ENCODE results near the gene EXOC4. TPM values are rescaled to one million over a fixed set of nuclear protein-coding genes. Genes with fewer than 3 reads are reported as not detected.

The EXOC4 gene
- total RNA-seq, 2 donors from 2014 or later: 106 to 115 TPM

GRCh38 chr7:133367561-133367960 is 114.7 kb downstream of the EXOC4 start:
- TF ChIP-seq CTCF (conservative IDR thresholded peaks at IDR 0.05): no peak
- H3K27me3 Mint-ChIP-seq (ENCODE audit: insufficient read depth): no peaks in the 10 kb centered on the region
- H3K9me3 Mint-ChIP-seq: no peaks in the 10 kb centered on the region

GRCh38 chr7:133369130-133369529 is 116.3 kb downstream of the EXOC4 start:
- WGBS, 2 experiments (ENCODE audit: insufficient coverage in 1 of 2, insufficient read length in 1 of 2): 95% methylated on average over 3 of the region's 3 CpGs; no CpG with 5 or more reads in 1 of the 2 experiments
- H3K9me3 Mint-ChIP-seq: no peaks in the 10 kb centered on the region
- H3K4me1 ChIP-seq (ENCODE audit: control insufficient read depth, insufficient read depth, low read length): peaks cover 4% of the 10 kb centered on the region

More at GRCh38 chr7:133367561-133367960, 114.7 kb downstream of the EXOC4 start:
- H3K9me3 ChIP-seq (ENCODE audit: control insufficient read depth, low read length): no peaks in the 10 kb centered on the region
- H3K36me3 ChIP-seq (ENCODE audit: control insufficient read depth, insufficient read depth, low read length): peaks cover 3% of the 10 kb centered on the region
- no peak overlapping the region for H3K4me3 ChIP-seq (ENCODE audit: low read length)
- H3K4me3 Mint-ChIP-seq: no peak overlapping the region
- H3K36me3 Mint-ChIP-seq (ENCODE audit: low read depth): no peaks in the 10 kb centered on the region
- no peak overlapping the region for H3K27ac ChIP-seq (ENCODE audit: low read depth, low read length)
- no peaks in the 10 kb centered on the region for H3K27me3 ChIP-seq (ENCODE audit: control insufficient read depth, insufficient read depth, low read length, poor library complexity, severe bottlenecking)
- H3K4me1 Mint-ChIP-seq: peaks cover 16% of the 10 kb centered on the region
- DNase-seq: no peak
- no peak overlapping the region for H3K9ac ChIP-seq (ENCODE audit: extremely low read depth, low read length, poor library complexity, severe bottlenecking)
- H3K27ac Mint-ChIP-seq: no peak overlapping the region
- H3K4me1 ChIP-seq (ENCODE audit: control insufficient read depth, insufficient read depth, low read length): peaks cover 4% of the 10 kb centered on the region
- 89 to 100% methylated on average over 3 of the region's 3 CpGs for WGBS, 2 experiments (ENCODE audit: insufficient coverage in 1 of 2, insufficient read length in 1 of 2)

GRCh38 chr7:133371616-133372015 is 118.7 kb downstream of the EXOC4 start:
- WGBS, 2 experiments (ENCODE audit: insufficient coverage in 1 of 2, insufficient read length in 1 of 2): 90 to 94% methylated on average over 2 to 4 of the region's 4 CpGs

More at GRCh38 chr7:133369130-133369529, 116.3 kb downstream of the EXOC4 start:
- H3K27ac ChIP-seq (ENCODE audit: low read depth, low read length): no peak overlapping the region
- H3K36me3 ChIP-seq (ENCODE audit: control insufficient read depth, insufficient read depth, low read length): no peaks in the 10 kb centered on the region
- H3K27ac Mint-ChIP-seq: no peak overlapping the region
- H3K27me3 ChIP-seq (ENCODE audit: control insufficient read depth, insufficient read depth, low read length, poor library complexity, severe bottlenecking): no peaks in the 10 kb centered on the region
- no peak overlapping the region for H3K4me3 Mint-ChIP-seq
- no peaks in the 10 kb centered on the region for H3K9me3 ChIP-seq (ENCODE audit: control insufficient read depth, low read length)
- DNase-seq: no peak
- peaks cover 16% of the 10 kb centered on the region for H3K4me1 Mint-ChIP-seq
- TF ChIP-seq CTCF (conservative IDR thresholded peaks at IDR 0.05): no peak
- no peak overlapping the region for H3K9ac ChIP-seq (ENCODE audit: extremely low read depth, low read length, poor library complexity, severe bottlenecking)
- no peaks in the 10 kb centered on the region for H3K27me3 Mint-ChIP-seq (ENCODE audit: insufficient read depth)
- no peaks in the 10 kb centered on the region for H3K36me3 Mint-ChIP-seq (ENCODE audit: low read depth)
- H3K4me3 ChIP-seq (ENCODE audit: low read length): no peak overlapping the region

More at GRCh38 chr7:133371616-133372015, 118.7 kb downstream of the EXOC4 start:
- no peaks in the 10 kb centered on the region for H3K9me3 Mint-ChIP-seq
- Histone ChIP-seq H3K4me3 (ENCODE audit: low read length) (no peak overlapping the region), H3K36me3 (ENCODE audit: control insufficient read depth, insufficient read depth, low read length) (peaks cover 7% of the 10 kb centered on the region), H3K4me1 (ENCODE audit: control insufficient read depth, insufficient read depth, low read length) (peaks cover 3% of the 10 kb centered on the region), H3K9me3 (ENCODE audit: control insufficient read depth, low read length) (no peaks in the 10 kb centered on the region), H3K27me3 (ENCODE audit: control insufficient read depth, insufficient read depth, low read length, poor library complexity, severe bottlenecking) (no peaks in the 10 kb centered on the region), H3K9ac (ENCODE audit: extremely low read depth, low read length, poor library complexity, severe bottlenecking) (no peak overlapping the region), H3K27ac (ENCODE audit: low read depth, low read length) (no peak overlapping the region)
- no peak overlapping the region for H3K27ac Mint-ChIP-seq
- H3K27me3 Mint-ChIP-seq (ENCODE audit: insufficient read depth): no peaks in the 10 kb centered on the region
- no peak overlapping the region for H3K4me3 Mint-ChIP-seq
- peaks cover 15% of the 10 kb centered on the region for H3K4me1 Mint-ChIP-seq
- H3K36me3 Mint-ChIP-seq (ENCODE audit: low read depth): peaks cover 13% of the 10 kb centered on the region
- no peak for TF ChIP-seq CTCF (conservative IDR thresholded peaks at IDR 0.05)
- no peak for DNase-seq
